Measurements from ENCODE around the gene FTO. TPM values are rescaled to one million over a fixed set of nuclear protein-coding genes. Genes with fewer than 3 reads are reported as not detected.

The FTO gene
- total RNA-seq, 4 donors from 2014 or later, result 29.0 to 64.1 (median 48.1) TPM

- Histone ChIP-seq H3K4me1 (peaks cover 0 to 15% (median 0%) of the 10 kb centered on the region in 3 donors), H3K27ac (peak overlapping the region; percentile 52 to 80 (median 76)), H3K9me3 (peaks cover 0 to 3% (median 0%) of the 10 kb centered on the region in 3 donors), H3K4me3 (peak overlapping the region; percentile 13 to 49 (median 40)), H3K36me3 (no peaks in the 10 kb centered on the region), H3K27me3 (peaks cover 0 to 26% (median 0%) of the 10 kb centered on the region in 4 donors)
- 25 to 40% methylated on average over 2 to 8 of the region's 24 CpGs for WGBS, 2 donors
- TF ChIP-seq CTCF (IDR thresholded peaks at IDR 0.05) (no peak), POLR2A (IDR thresholded peaks at IDR 0.05) (no peak)
- intact Hi-C loops (cut with DNase I), result no loop called here
- DNase-seq, result no peak
Measured at GRCh38 chr16:54194334-54194743, 490.4 kb downstream of the FTO start.

- Histone ChIP-seq H3K4me1 (peaks cover 0 to 15% (median 0%) of the 10 kb centered on the region in 3 donors), H3K27me3 (peaks cover 0 to 17% (median 0%) of the 10 kb centered on the region in 4 donors), H3K4me3 (no peak overlapping the region), H3K36me3 (no peaks in the 10 kb centered on the region), H3K27ac (no peak overlapping the region), H3K9me3 (no peaks in the 10 kb centered on the region)
- intact Hi-C loops (cut with DNase I), result no loop called here
- no peak for DNase-seq
- WGBS, 2 donors, result 66 to 77% methylated on average over 5 of the region's 5 CpGs
- TF ChIP-seq CTCF (IDR thresholded peaks at IDR 0.05) (no peak), POLR2A (IDR thresholded peaks at IDR 0.05) (no peak)
Measured at GRCh38 chr16:54197758-54198157, 493.8 kb downstream of the FTO start.

GRCh38 chr16:54199487-54200160 lies 495.7 kb downstream of the FTO start:
- Histone ChIP-seq H3K27me3 (peaks cover 0 to 17% (median 0%) of the 10 kb centered on the region in 4 donors), H3K4me1 (peaks cover 0 to 1% (median 0%) of the 10 kb centered on the region in 3 donors), H3K9me3 (no peaks in the 10 kb centered on the region), H3K4me3 (no peak overlapping the region), H3K36me3 (no peaks in the 10 kb centered on the region), H3K27ac (no peak overlapping the region)
- intact Hi-C loops (cut with DNase I), result no loop called here
- 65 to 68% methylated on average over 14 of the region's 19 CpGs for WGBS, 2 donors
- DNase-seq, result no peak
- TF ChIP-seq CTCF (IDR thresholded peaks at IDR 0.05) (no peak), POLR2A (IDR thresholded peaks at IDR 0.05) (no peak)

GRCh38 chr16:54200161-54200534 lies 496.2 kb downstream of the FTO start:
- TF ChIP-seq CTCF (IDR thresholded peaks at IDR 0.05) (no peak), POLR2A (IDR thresholded peaks at IDR 0.05) (no peak)
- no peak for DNase-seq
- Histone ChIP-seq H3K27me3 (peaks cover 0 to 22% (median 0%) of the 10 kb centered on the region in 4 donors), H3K36me3 (no peaks in the 10 kb centered on the region), H3K4me1 (no peaks in the 10 kb centered on the region), H3K27ac (no peak overlapping the region), H3K9me3 (no peaks in the 10 kb centered on the region), H3K4me3 (no peak overlapping the region)
- WGBS, 2 donors, result 80 to 100% methylated on average over 1 of the region's 3 CpGs
- intact Hi-C loops (cut with DNase I), result no loop called here

- TF ChIP-seq POLR2A (IDR thresholded peaks at IDR 0.05), result no peak
- no peak for TF ChIP-seq CTCF (IDR thresholded peaks at IDR 0.05)
- intact Hi-C loops (cut with DNase I), result no loop called here
- 62 to 91% methylated on average over 1 of the region's 1 CpG for WGBS, 2 donors
- H3K27me3 ChIP-seq, result peaks cover 0 to 28% (median 0%) of the 10 kb centered on the region in 4 donors
- H3K9me3 ChIP-seq, result no peaks in the 10 kb centered on the region
- no peak overlapping the region for H3K4me3 ChIP-seq
- no peaks in the 10 kb centered on the region for H3K36me3 ChIP-seq
- no peak for DNase-seq
- H3K4me1 ChIP-seq, result no peaks in the 10 kb centered on the region
- H3K27ac ChIP-seq, result no peak overlapping the region
Measured at GRCh38 chr16:54200720-54201119, 496.8 kb downstream of the FTO start.

Data from esophagus squamous epithelium (tissue), 5 donors.